HG02642 (cell line): ENCODE results near the gene SPCS2.
"Not testable (repeated sequence)": the region's sequence is repeated elsewhere in the genome, so short reads cannot be mapped to it uniquely, and the experiment has no call there.

ENCODE experiments used
- ATAC-seq: cut with Tn5 transposase; IDR thresholded peaks from one replicate; pipeline ENCODE4 v1.9.1; 2021; ENCODE audit warnings: mild to moderate bottlenecking; ENCODE audit not compliant: unreplicated experiment, poor library complexity

SPCS2 gene

GRCh38 chr11:74990941-74991340, 41.9 kb downstream of the SPCS2 start:
- no peak for ATAC-seq

DNA sequence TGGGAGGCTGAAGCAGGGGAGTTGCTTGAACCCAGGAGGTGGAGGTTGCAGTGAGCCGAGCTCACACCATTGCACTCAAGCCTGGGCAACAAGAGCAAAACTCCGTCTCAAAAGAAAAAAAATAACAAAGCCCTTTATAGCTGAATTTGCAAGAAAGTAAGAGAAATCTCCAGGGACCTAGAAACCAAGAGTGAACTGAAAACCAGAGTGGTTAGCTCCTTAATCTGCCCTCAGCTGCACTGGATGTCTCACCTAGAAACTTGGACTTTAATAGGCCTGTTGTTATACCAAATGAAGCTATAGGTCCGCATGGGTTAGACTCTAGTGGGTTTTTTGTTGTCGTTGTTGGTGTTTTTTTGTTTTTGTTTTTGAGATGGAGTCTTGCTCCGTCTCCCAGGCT, 43.8 kb downstream of the SPCS2 start:
- ATAC-seq: no peak

DNA sequence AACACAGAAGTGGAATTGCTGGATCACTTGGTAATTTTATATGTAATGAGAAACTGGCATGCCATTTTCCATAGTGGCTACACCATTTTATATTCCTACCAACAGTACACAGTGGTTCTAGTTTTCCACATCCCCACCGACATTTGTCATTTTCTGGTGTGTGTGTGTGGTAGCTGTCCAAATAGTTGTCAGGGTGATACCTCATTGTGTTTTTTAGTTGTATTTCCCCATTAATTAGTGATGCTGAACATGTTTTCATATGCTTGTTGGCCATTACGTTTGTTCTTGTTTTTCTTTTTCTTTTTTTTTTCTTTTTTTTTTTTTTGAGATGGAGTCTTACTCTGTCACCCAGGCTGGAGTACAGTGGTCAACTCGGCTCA, 51.9 kb downstream of the SPCS2 start:
- no peak for ATAC-seq

GRCh38 chr11:75001686-75002085, 52.6 kb downstream of the SPCS2 start:
- ATAC-seq: no peak

DNA sequence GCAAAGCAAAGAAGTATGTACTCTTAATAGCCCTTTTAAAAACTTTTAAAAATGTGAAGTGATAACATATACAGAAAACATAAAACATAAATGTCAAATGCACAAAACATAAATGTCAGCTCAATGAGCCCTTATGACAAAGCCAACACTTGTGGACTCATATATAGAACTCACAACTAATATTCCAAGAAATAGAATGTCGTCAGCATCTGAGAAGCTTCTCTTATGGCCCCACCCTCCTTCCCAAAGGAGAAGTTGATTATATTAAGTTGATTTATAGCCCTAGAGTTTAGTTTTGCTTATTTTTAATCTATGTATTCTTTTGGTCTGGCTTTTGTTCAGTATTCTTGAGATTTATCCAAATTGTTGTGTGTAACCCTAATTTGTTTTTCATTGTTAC, 53.5 kb downstream of the SPCS2 start:
- no peak for ATAC-seq

GRCh38 chr11:75004215-75004614, 55.1 kb downstream of the SPCS2 start:
- no peak for ATAC-seq

DNA sequence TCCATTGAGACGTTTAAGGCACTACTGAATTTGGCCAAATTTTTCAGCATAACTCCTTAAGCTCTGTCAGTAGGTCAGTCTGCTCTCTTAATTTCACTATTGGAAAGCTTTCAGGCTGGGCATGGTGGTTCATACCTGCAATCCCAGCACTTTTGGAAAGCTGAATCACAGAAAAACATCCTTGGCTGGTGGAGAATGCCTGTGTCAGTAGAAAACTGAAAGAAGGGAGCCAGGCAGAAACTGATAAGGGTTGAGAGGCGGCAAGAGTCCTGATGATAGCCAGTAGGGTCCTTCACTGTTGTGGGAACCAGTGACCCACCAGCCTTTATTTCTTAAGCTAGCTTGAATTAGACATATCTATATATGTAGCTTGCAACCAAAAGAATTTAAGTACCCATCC, 62.3 kb downstream of the SPCS2 start:
- ATAC-seq: no peak

GRCh38 chr11:75011872-75012271, 62.8 kb downstream of the SPCS2 start:
- ATAC-seq: no peak

- ATAC-seq: no peak
Observed at GRCh38 chr11:75013051-75013450, 64.0 kb downstream of the SPCS2 start.

- no peak for ATAC-seq
Observed at GRCh38 chr11:75014129-75014528, 65.1 kb downstream of the SPCS2 start.

- not testable (repeated sequence) for ATAC-seq
Observed at GRCh38 chr11:75019200-75019599, 70.1 kb downstream of the SPCS2 start.

GRCh38 chr11:75020328-75020727, 71.3 kb downstream of the SPCS2 start:
- not testable (repeated sequence) for ATAC-seq

DNA sequence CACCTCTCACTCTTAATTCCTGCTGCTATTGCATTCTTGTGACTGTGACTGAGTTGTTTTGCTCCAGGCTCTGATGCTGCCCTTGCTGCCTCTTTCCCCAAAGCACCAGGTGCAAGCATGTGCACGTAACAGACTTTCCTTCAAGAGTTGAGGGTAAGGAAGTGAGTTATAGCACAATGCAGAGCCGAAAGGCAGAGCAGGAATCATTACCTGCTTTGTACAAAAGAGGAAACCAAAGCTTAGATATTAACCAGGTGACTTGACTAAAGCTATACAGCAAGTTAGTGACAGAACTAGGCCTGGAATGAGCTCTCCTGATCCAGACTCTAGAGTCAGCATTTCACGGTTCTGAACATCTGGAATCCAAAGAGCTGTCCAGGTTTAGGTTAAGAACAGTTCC, 73.2 kb downstream of the SPCS2 start:
- peak; percentile 57 for ATAC-seq

DNA sequence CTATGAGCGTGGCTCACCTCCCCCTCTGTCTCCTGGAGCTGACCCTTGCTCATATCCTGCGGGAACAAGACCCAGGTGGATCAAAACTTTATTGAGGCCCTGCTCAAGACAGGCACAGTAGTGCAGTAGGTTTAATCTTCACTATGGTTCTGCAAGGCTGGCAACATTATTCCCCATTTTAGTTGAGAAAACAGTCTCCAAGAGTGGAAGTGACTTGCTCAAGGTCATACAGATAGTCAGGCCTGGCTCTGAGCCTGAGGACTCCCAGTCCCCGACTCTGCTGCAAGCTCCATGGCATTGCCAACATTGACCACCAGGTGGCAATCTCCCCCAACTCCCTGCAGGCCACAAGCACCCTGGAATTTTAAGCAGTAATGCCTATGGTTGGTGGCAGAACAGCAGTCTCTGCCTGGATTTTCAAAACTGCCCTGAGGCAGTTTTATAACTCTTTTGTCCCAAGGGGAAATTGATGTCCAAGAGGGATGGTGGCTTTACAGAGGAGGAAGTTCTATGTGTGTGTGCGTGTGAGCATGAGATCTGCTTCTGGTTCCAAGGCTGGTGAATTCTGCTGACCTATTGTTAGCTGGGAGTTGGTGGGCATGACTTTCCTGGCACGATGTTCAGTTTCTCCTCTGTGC, 73.8 kb downstream of the SPCS2 start:
- peak; percentile 72 for ATAC-seq

- ATAC-seq: no peak
Observed at GRCh38 chr11:75023446-75024067, 74.5 kb downstream of the SPCS2 start.

- ATAC-seq: no peak
Observed at GRCh38 chr11:75024068-75024449, 75.0 kb downstream of the SPCS2 start.

- ATAC-seq: no peak
Observed at GRCh38 chr11:75024764-75025211, 75.7 kb downstream of the SPCS2 start.

DNA sequence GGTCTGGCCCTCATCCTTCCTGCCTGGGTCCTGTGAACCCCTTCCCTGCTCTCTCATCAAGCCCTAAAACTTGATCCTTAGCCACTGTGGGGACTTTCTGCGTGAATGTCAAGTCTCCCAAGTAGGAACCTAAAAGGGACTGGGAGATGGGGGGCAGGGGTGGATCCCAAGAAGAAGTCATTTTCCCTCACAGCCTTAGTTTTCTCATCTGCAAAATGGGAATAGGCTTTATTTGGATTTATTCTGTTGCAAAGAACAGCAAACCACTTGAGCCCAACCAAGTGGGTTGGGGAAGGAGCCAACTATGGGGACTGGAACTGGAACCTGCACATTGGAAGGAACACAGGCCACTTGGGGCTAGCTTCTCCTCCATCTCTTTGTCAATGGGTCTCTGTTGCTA, 76.5 kb downstream of the SPCS2 start:
- no peak for ATAC-seq

- ATAC-seq: no peak
Observed at GRCh38 chr11:75028321-75028720, 79.3 kb downstream of the SPCS2 start.
